GM12878 (cell line): Measurements from ENCODE around the gene ZG16B. TPM values are rescaled to one million over a fixed set of nuclear protein-coding genes. Genes with fewer than 3 reads are reported as not detected.

Experiments
- ATAC-seq: fragments of 200-7000 bp; cut with Tn5 transposase; 3 replicates; pipeline ENCODE4 v1.9.1; 2020; ENCODE audit warnings: mild to moderate bottlenecking, moderate library complexity
- BruUV-seq: library from RNA; stranded (reverse); fragments of 400-500 nt; replicated peaks from 2 replicates; lab custom pipeline; 2021; lab: Mats Ljungman, UMichigan
- CTCF ChIA-PET: fragments of 300-600 bp; sonication (Branson Sonifier 250); formaldehyde crosslinking; extraction: SDS; loops from one replicate; lab custom pipeline; 2021; ENCODE audit warnings: inconsistent platforms; lab: Yijun Ruan, JAX
- POLR2A ChIA-PET: fragments of 350-600 bp; formaldehyde crosslinking; extraction: SDS; loops from one replicate; lab custom pipeline; 2021; ENCODE audit warnings: inconsistent platforms; lab: Charles Lee
- RAD21 ChIA-PET: fragments of 300-600 bp; sonication (Branson Sonifier 250); formaldehyde crosslinking; loops from one replicate; lab custom pipeline; 2023; ENCODE audit warnings: antibody characterized with exemption; ENCODE audit not compliant: unreplicated experiment; lab: Charles Lee
- SMC1A ChIA-PET: fragments of 300-600 bp; sonication (Branson Sonifier 250); formaldehyde crosslinking; loops from one replicate; lab custom pipeline; 2023; ENCODE audit not compliant: unreplicated experiment, uncharacterized antibody; lab: Charles Lee
- DNase-seq: peaks from one replicate; pipeline ENCODE4 v3.0.0-alpha.2; 2011; ENCODE audit warnings: low read depth, low spot score
- FAIRE-seq: peaks from 3 replicates; lab custom pipeline; 2011; peaks lifted over from hg19 to GRCh38; lab: Jason Lieb, UNC
- H2AFZ ChIP-seq: 2 replicates; pipeline ENCODE4 v1.6.0; 2011; ENCODE audit warnings: low read depth, low read length, control low read depth; ENCODE audit not compliant: control insufficient read depth
- H3K27ac ChIP-seq: 2 replicates; pipeline ENCODE4 v1.5.1; 2011; ENCODE audit warnings: control low read depth; ENCODE audit not compliant: control insufficient read depth, insufficient read depth
- H3K27me3 ChIP-seq, 2 experiments: replicated peaks in 1 of 2; 2 replicates each; pipeline versions ENCODE4 v1.6.0 to v1.6.1; 2011; ENCODE audit warnings: low read length in 1 of 2; ENCODE audit not compliant: control insufficient read depth in 2 of 2, insufficient read depth in 2 of 2
- H3K36me3 ChIP-seq, 2 experiments: 2 replicates each; pipeline ENCODE4 v1.5.1; 2011; ENCODE audit warnings: low read length in 1 of 2; ENCODE audit not compliant: control insufficient read depth in 2 of 2, insufficient read depth in 2 of 2
- H3K4me1 ChIP-seq: 2 replicates; pipeline ENCODE4 v1.6.1; 2011; ENCODE audit warnings: mild to moderate bottlenecking, low read length, moderate library complexity, mixed read lengths; ENCODE audit not compliant: control insufficient read depth, insufficient read depth
- H3K4me2 ChIP-seq: 2 replicates; pipeline ENCODE4 v1.6.0; 2011; ENCODE audit warnings: control low read depth; ENCODE audit not compliant: control insufficient read depth, insufficient read depth
- H3K4me3 ChIP-seq: fragments of 200-600 bp; sonication (generic); 2 replicates; pipeline ENCODE4 v1.5.1; 2016
- H3K79me2 ChIP-seq: 2 replicates; pipeline ENCODE4 v1.6.0; 2011; ENCODE audit warnings: low read length; ENCODE audit not compliant: control insufficient read depth, insufficient read depth
- H3K9ac ChIP-seq: 2 replicates; pipeline ENCODE4 v1.8.0; 2011; ENCODE audit warnings: low read length, control low read depth, mixed read lengths; ENCODE audit not compliant: control insufficient read depth, insufficient read depth
- H3K9me3 ChIP-seq: replicated peaks from 3 replicates; pipeline ENCODE4 v1.5.1; 2011; ENCODE audit warnings: mild to moderate bottlenecking, low read length; ENCODE audit not compliant: control insufficient read depth, insufficient read depth
- H4K20me1 ChIP-seq: 2 replicates; pipeline ENCODE4 v1.6.0; 2011; ENCODE audit not compliant: control insufficient read depth, insufficient read depth
- ASH2L ChIP-seq: fragments of 300-600, 200-600 bp; sonication (generic); IDR thresholded peaks from 2 replicates; pipeline ENCODE4 v1.6.1; 2017; ENCODE audit warnings: low read depth, mild to moderate bottlenecking, borderline replicate concordance
- SIN3A ChIP-seq: IDR thresholded peaks from 2 replicates; pipeline ENCODE4 v1.6.1; 2012; ENCODE audit warnings: low read depth, low read length, improper control_type of control experiment
- SMC3 ChIP-seq: IDR thresholded peaks from 2 replicates; pipeline ENCODE4 v1.6.1; 2011; ENCODE audit warnings: low read length, improper control_type of control experiment, borderline replicate concordance
- SUPT20H ChIP-seq: IDR thresholded peaks from 2 replicates; pipeline ENCODE4 v1.6.1; 2011; ENCODE audit warnings: low read depth, mild to moderate bottlenecking, low read length, moderate library complexity, borderline replicate concordance; ENCODE audit not compliant: control insufficient read depth
- whole genome bisulfite sequencing: methylation state at CpG from one replicate; pipeline ENCODE4 v1.1.6; 2016; ENCODE audit warnings: low lambda C conversion rate; ENCODE audit not compliant: insufficient replicate concordance, insufficient coverage; ENCODE audit errors: missing lambda C conversion rate; 5-methylcytosine and 5-hydroxymethylcytosine counted together
- in situ Hi-C: fragments of 300-500 bp; cut with MboI; formaldehyde crosslinking; loops from 9 replicates; pipeline ENCODE4 v1.14.3; 2018; ENCODE audit warnings: mixed read lengths
- intact Hi-C: fragments of 100-400 bp; cut with micrococcal nuclease; formaldehyde crosslinking; loops from one replicate; pipeline ENCODE4 v1.14.2; 2022; ENCODE audit not compliant: unreplicated experiment
- polyA plus RNA-seq, 11 experiments: library from polyadenylated mRNA; depleted of rRNA in 4 of 11; unstranded in 6 of 11; stranded (reverse) in 5 of 11; fragments of >200 nt; fragmentation: Nextera tagmentation in 4 of 11; fragmentation: Illumina TruSeq in 1 of 11; extraction: Ambion mirVana in 4 of 11; extraction: Trizol in 1 of 11; gene quantifications; 1 replicate in 1 of 11; 2 replicates in 10 of 11; pipeline versions ENCODE4 v1.2.1 to v1.2.3, GENCODE V29; 2011 to 2016; ENCODE audit warnings: inconsistent platforms in 2 of 11, missing spikeins in 2 of 11, low read depth in 1 of 11
- total RNA-seq, 4 experiments: library from RNA; depleted of rRNA in 3 of 4; stranded (reverse); fragments of >200 nt in 3 of 4; fragmentation: Illumina TruSeq in 1 of 4; extraction: Trizol in 1 of 4; gene quantifications; 2 replicates each; pipeline versions ENCODE4 v1.2.1 to v1.2.3, GENCODE V29; 2013 to 2021
- TF ChIP-seq, protein P1 (sequence below): IDR thresholded peaks from 2 replicates; pipeline ENCODE4 v1.6.1; 2011; ENCODE audit warnings: borderline replicate concordance, low read depth, mild to moderate bottlenecking, moderate library complexity, low read length; ENCODE audit not compliant: insufficient read depth, poor library complexity, severe bottlenecking
- TF ChIP-seq, protein P2 (sequence below): fragments of 150-350 bp; IDR thresholded peaks from 2 replicates; pipeline ENCODE4 v1.6.1; 2014; ENCODE audit warnings: mild to moderate bottlenecking, low read depth, low read length
- TF ChIP-seq, protein P3 (sequence below): fragments of 450-650 bp; IDR thresholded peaks from 2 replicates; pipeline ENCODE4 v1.6.1; 2017; ENCODE audit warnings: mild to moderate bottlenecking, moderate library complexity
- TF ChIP-seq, protein P4 (sequence below): fragments of 450-650 bp; formaldehyde crosslinking; IDR thresholded peaks from 2 replicates; pipeline ENCODE4 v1.5.0; 2022; ENCODE audit warnings: mild to moderate bottlenecking, missing genetic modification characterization

Gene ZG16B
- total and polyA plus RNA-seq, 10 of the 15 experiments (the other 5 are each of a cell fraction or from before 2014, with no cell fraction given) = 1.00 to 11.6 (median 5.8) TPM

DNA sequence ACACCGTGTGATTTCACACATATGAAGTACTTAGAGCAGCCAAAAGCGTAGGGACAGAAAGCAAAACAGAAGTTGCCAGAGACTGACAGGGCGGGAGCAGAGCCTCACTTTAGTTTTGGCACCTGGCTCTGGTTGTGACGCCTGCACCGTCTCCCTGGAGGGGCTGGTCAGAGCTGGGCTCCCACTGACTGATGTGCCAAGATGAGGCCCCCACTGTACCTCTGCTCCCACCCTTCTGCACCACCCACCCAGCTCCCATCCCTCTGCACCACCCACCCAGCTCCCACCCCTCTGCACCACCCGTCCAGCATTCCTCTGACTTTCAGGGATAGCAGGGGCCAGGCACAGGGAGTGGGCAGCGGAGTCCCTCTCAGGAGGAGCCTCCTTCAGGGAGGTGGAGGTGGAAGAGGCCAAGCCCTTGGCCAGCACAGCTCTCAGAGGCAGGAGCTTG is 16.3 kb upstream of the ZG16B start (continued):
- TF ChIP-seq, protein P1, sequence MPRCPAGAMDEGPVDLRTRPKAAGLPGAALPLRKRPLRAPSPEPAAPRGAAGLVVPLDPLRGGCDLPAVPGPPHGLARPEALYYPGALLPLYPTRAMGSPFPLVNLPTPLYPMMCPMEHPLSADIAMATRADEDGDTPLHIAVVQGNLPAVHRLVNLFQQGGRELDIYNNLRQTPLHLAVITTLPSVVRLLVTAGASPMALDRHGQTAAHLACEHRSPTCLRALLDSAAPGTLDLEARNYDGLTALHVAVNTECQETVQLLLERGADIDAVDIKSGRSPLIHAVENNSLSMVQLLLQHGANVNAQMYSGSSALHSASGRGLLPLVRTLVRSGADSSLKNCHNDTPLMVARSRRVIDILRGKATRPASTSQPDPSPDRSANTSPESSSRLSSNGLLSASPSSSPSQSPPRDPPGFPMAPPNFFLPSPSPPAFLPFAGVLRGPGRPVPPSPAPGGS = no peak
- TF ChIP-seq, protein P2, sequence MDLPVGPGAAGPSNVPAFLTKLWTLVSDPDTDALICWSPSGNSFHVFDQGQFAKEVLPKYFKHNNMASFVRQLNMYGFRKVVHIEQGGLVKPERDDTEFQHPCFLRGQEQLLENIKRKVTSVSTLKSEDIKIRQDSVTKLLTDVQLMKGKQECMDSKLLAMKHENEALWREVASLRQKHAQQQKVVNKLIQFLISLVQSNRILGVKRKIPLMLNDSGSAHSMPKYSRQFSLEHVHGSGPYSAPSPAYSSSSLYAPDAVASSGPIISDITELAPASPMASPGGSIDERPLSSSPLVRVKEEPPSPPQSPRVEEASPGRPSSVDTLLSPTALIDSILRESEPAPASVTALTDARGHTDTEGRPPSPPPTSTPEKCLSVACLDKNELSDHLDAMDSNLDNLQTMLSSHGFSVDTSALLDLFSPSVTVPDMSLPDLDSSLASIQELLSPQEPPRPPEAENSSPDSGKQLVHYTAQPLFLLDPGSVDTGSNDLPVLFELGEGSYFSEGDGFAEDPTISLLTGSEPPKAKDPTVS = no peak
- no peak for TF ChIP-seq ASH2L

DNA sequence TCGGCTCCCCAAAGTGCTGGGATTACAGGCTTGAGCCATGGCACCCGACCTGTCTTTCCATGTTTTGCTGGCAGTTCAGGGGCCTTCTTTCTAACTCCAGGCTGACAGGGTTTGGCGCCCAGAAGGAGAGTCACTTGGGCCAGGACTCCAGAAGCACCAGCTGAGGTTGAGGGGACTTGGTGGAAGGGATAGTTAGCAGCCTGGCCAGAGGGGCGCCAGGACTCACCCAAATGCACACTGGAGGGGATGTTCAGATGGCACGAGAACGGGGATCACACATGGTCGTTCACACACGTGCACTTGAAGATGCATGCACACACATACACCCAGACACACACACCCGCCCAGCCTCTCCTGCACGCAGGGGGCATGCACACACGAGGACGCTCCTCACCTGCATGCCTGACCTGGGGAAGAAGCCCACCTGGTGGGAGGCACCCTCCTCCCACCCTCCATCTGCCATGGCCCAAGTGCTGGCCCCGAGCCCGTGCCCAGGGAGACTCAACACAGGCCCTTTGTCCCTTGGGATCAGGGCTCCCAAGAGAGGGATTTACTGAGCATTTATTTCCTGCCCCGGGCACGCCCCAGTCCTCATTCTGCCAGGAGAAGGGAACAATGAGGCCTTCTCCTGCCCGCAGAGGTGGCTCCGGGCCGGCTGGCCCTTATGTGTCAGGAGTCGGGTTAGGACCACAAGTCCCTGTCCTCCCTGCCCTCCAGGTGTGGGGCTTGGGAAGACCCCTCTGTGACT is 15.4 kb upstream of the ZG16B start:
- 36% methylated on average over 20 of the region's 20 CpGs for WGBS
- SMC1A ChIA-PET = interaction anchor here (1.0 kb wide), 1 partner anchor 103 kb away, joined by 3 read pairs; no protein-coding TSS in a partner anchor
- no peak for FAIRE-seq
- ATAC-seq = no peak
- Histone ChIP-seq H3K36me3 (no peaks in the 10 kb centered on the region), H2AFZ (no peak overlapping the region), H3K4me3 (no peak overlapping the region), H3K9me3 (no peaks in the 10 kb centered on the region), H3K4me1 (no peaks in the 10 kb centered on the region), H3K9ac (no peak overlapping the region), H4K20me1 (no peaks in the 10 kb centered on the region), H3K79me2 (peaks cover 7% of the 10 kb centered on the region), H3K27me3 (peaks cover 0 to 4% of the 10 kb centered on the region in 2 experiments; a peak in 2 of 4 replicates), H3K4me2 (no peak overlapping the region), H3K27ac (no peak overlapping the region)
- intact Hi-C loops (no loop called here), in situ Hi-C loops (no loop called here)
- BruUV-seq = no TSS peak
- CTCF ChIA-PET = no interaction called here
- DNase-seq = no peak
- POLR2A ChIA-PET = no interaction called here
- RAD21 ChIA-PET = no interaction called here
- TF ChIP-seq SIN3A = no peak
- TF ChIP-seq SMC3 = no peak
- TF ChIP-seq, protein P3, sequence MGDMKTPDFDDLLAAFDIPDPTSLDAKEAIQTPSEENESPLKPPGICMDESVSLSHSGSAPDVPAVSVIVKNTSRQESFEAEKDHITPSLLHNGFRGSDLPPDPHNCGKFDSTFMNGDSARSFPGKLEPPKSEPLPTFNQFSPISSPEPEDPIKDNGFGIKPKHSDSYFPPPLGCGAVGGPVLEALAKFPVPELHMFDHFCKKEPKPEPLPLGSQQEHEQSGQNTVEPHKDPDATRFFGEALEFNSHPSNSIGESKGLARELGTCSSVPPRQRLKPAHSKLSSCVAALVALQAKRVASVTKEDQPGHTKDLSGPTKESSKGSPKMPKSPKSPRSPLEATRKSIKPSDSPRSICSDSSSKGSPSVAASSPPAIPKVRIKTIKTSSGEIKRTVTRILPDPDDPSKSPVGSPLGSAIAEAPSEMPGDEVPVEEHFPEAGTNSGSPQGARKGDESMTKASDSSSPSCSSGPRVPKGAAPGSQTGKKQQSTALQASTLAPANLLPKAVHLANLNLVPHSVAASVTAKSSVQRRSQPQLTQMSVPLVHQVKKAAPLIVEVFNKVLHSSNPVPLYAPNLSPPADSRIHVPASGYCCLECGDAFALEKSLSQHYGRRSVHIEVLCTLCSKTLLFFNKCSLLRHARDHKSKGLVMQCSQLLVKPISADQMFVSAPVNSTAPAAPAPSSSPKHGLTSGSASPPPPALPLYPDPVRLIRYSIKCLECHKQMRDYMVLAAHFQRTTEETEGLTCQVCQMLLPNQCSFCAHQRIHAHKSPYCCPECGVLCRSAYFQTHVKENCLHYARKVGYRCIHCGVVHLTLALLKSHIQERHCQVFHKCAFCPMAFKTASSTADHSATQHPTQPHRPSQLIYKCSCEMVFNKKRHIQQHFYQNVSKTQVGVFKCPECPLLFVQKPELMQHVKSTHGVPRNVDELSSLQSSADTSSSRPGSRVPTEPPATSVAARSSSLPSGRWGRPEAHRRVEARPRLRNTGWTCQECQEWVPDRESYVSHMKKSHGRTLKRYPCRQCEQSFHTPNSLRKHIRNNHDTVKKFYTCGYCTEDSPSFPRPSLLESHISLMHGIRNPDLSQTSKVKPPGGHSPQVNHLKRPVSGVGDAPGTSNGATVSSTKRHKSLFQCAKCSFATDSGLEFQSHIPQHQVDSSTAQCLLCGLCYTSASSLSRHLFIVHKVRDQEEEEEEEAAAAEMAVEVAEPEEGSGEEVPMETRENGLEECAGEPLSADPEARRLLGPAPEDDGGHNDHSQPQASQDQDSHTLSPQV = no peak
- TF ChIP-seq, protein P4, sequence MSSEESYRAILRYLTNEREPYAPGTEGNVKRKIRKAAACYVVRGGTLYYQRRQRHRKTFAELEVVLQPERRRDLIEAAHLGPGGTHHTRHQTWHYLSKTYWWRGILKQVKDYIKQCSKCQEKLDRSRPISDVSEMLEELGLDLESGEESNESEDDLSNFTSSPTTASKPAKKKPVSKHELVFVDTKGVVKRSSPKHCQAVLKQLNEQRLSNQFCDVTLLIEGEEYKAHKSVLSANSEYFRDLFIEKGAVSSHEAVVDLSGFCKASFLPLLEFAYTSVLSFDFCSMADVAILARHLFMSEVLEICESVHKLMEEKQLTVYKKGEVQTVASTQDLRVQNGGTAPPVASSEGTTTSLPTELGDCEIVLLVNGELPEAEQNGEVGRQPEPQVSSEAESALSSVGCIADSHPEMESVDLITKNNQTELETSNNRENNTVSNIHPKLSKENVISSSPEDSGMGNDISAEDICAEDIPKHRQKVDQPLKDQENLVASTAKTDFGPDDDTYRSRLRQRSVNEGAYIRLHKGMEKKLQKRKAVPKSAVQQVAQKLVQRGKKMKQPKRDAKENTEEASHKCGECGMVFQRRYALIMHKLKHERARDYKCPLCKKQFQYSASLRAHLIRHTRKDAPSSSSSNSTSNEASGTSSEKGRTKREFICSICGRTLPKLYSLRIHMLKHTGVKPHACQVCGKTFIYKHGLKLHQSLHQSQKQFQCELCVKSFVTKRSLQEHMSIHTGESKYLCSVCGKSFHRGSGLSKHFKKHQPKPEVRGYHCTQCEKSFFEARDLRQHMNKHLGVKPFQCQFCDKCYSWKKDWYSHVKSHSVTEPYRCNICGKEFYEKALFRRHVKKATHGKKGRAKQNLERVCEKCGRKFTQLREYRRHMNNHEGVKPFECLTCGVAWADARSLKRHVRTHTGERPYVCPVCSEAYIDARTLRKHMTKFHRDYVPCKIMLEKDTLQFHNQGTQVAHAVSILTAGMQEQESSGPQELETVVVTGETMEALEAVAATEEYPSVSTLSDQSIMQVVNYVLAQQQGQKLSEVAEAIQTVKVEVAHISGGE (CRISPR knock-in tag) = no peak
- TF ChIP-seq SUPT20H = no peak
